HEK293 (cell line): ENCODE results near the gene FAM120A.

Experiments used
- CTCF ChIA-PET: fragments of 350-600 bp; formaldehyde crosslinking; extraction: SDS; loops from one replicate; lab custom pipeline; 2021; ENCODE audit warnings: antibody characterized with exemption; lab: Yijun Ruan, JAX
- POLR2A ChIA-PET: fragments of 300-600 bp; formaldehyde crosslinking; extraction: SDS; loops from one replicate; lab custom pipeline; 2020; ENCODE audit warnings: antibody characterized with exemption, inconsistent platforms; lab: Yijun Ruan, JAX
- H3K27ac ChIP-seq: fragments of 200-500 bp; sonication (Bioruptor generic); 2 replicates; pipeline ENCODE4 v1.5.1; 2014; ENCODE audit warnings: low read depth, low read length, control low read depth, inconsistent platforms; ENCODE audit errors: extremely low read depth
- H3K36me3 ChIP-seq, 2 experiments: fragments of 200-500 bp in 1 of 2; sonication (Bioruptor generic) in 1 of 2; 1 replicate in 1 of 2; 2 replicates in 1 of 2; pipeline ENCODE4 v1.5.1; 2014 to 2017; ENCODE audit warnings: inconsistent platforms in 2 of 2, low read length in 2 of 2; ENCODE audit not compliant: control insufficient read depth in 2 of 2, insufficient read depth in 1 of 2
- H3K4me1 ChIP-seq: fragments of 200-500 bp; sonication (Bioruptor generic); 2 replicates; pipeline ENCODE4 v1.5.1; 2014; ENCODE audit warnings: mild to moderate bottlenecking, low read length, inconsistent platforms; ENCODE audit not compliant: control insufficient read depth, insufficient read depth
- H3K4me3 ChIP-seq: 2 replicates; pipeline ENCODE4 v1.5.1; 2011; ENCODE audit warnings: low read depth, mild to moderate bottlenecking, control low read depth, low read length, moderate library complexity
- H3K9me3 ChIP-seq: fragments of 200-500 bp; sonication (Bioruptor generic); 2 replicates; pipeline ENCODE4 v1.5.1; 2014; ENCODE audit warnings: low read depth, low read length, inconsistent platforms; ENCODE audit not compliant: control insufficient read depth, insufficient read depth
- BCL11B ChIP-seq: fragments of 450-650 bp; formaldehyde crosslinking; IDR thresholded peaks from 2 replicates; pipeline ENCODE4 v1.5.1; 2016; ENCODE audit warnings: low read depth, missing biosample characterization, missing genetic modification characterization
- CTCF ChIP-seq: fragments of 450-650 bp; formaldehyde crosslinking; IDR thresholded peaks from 2 replicates; pipeline ENCODE4 v1.5.1; 2016; ENCODE audit warnings: missing biosample characterization, missing genetic modification characterization
- KLF17 ChIP-seq: fragments of 450-650 bp; formaldehyde crosslinking; IDR thresholded peaks from 2 replicates; pipeline ENCODE4 v1.5.1; 2016; ENCODE audit warnings: missing biosample characterization, missing genetic modification characterization
- PRDM6 ChIP-seq: fragments of 450-650 bp; formaldehyde crosslinking; IDR thresholded peaks from 2 replicates; pipeline ENCODE4 v1.5.1; 2017; ENCODE audit warnings: missing biosample characterization, missing genetic modification characterization
- SCRT1 ChIP-seq: fragments of 450-650 bp; formaldehyde crosslinking; IDR thresholded peaks from 2 replicates; pipeline ENCODE4 v1.5.1; 2016; ENCODE audit warnings: missing biosample characterization, missing genetic modification characterization, borderline replicate concordance
- ZBTB49 ChIP-seq: fragments of 450-650 bp; formaldehyde crosslinking; IDR thresholded peaks from 2 replicates; pipeline ENCODE4 v1.5.1; 2016; ENCODE audit warnings: missing biosample characterization, missing genetic modification characterization, low read depth
- ZBTB8A ChIP-seq: fragments of 450-650 bp; formaldehyde crosslinking; IDR thresholded peaks from 2 replicates; pipeline ENCODE4 v1.5.1; 2016; ENCODE audit warnings: missing biosample characterization, missing genetic modification characterization
- ZNF214 ChIP-seq: fragments of 450-650 bp; formaldehyde crosslinking; IDR thresholded peaks from 2 replicates; pipeline ENCODE4 v1.5.1; 2017; ENCODE audit warnings: missing biosample characterization, mild to moderate bottlenecking, missing genetic modification characterization, borderline replicate concordance
- ZNF221 ChIP-seq: fragments of 450-650 bp; formaldehyde crosslinking; IDR thresholded peaks from 2 replicates; pipeline ENCODE4 v1.5.1; 2017; ENCODE audit warnings: missing biosample characterization, missing genetic modification characterization, borderline replicate concordance
- ZNF391 ChIP-seq: fragments of 450-650 bp; formaldehyde crosslinking; IDR thresholded peaks from 2 replicates; pipeline ENCODE4 v1.5.1; 2016; ENCODE audit warnings: low read depth, missing biosample characterization, missing genetic modification characterization, borderline replicate concordance
- ZNF398 ChIP-seq: fragments of 450-650 bp; formaldehyde crosslinking; IDR thresholded peaks from 2 replicates; pipeline ENCODE4 v1.5.1; 2017; ENCODE audit warnings: missing biosample characterization, missing genetic modification characterization
- ZNF416 ChIP-seq: fragments of 450-650 bp; formaldehyde crosslinking; IDR thresholded peaks from 2 replicates; pipeline ENCODE4 v1.5.1; 2016; ENCODE audit warnings: missing biosample characterization, missing genetic modification characterization
- ZNF521 ChIP-seq: fragments of 450-650 bp; formaldehyde crosslinking; IDR thresholded peaks from 2 replicates; pipeline ENCODE4 v1.5.1; 2017; ENCODE audit warnings: missing biosample characterization, mild to moderate bottlenecking, missing genetic modification characterization
- ZNF544 ChIP-seq: fragments of 450-650 bp; formaldehyde crosslinking; IDR thresholded peaks from 2 replicates; pipeline ENCODE4 v1.5.0; 2017; ENCODE audit warnings: missing biosample characterization, missing genetic modification characterization
- ZNF580 ChIP-seq: fragments of 450-650 bp; formaldehyde crosslinking; IDR thresholded peaks from 2 replicates; pipeline ENCODE4 v1.5.1; 2016; ENCODE audit warnings: missing biosample characterization, missing genetic modification characterization
- ZNF596 ChIP-seq: fragments of 450-650 bp; IDR thresholded peaks from 2 replicates; pipeline ENCODE4 v1.5.0; 2018; ENCODE audit warnings: missing biosample characterization, mild to moderate bottlenecking, missing genetic modification characterization, moderate library complexity
- ZNF654 ChIP-seq: fragments of 450-650 bp; formaldehyde crosslinking; IDR thresholded peaks from 2 replicates; pipeline ENCODE4 v1.5.1; 2016; ENCODE audit warnings: low read depth, missing biosample characterization, missing genetic modification characterization
- ZNF704 ChIP-seq: fragments of 450-650 bp; formaldehyde crosslinking; IDR thresholded peaks from 2 replicates; pipeline ENCODE4 v1.5.1; 2016; ENCODE audit warnings: missing biosample characterization, missing genetic modification characterization
- ZNF792 ChIP-seq: fragments of 450-650 bp; formaldehyde crosslinking; IDR thresholded peaks from 2 replicates; pipeline ENCODE4 v1.5.1; 2016; ENCODE audit warnings: missing biosample characterization, missing genetic modification characterization
- ZSCAN5A ChIP-seq: fragments of 450-650 bp; formaldehyde crosslinking; IDR thresholded peaks from 2 replicates; pipeline ENCODE4 v1.5.1; 2016; ENCODE audit warnings: missing biosample characterization, missing genetic modification characterization

The FAM120A gene

GRCh38 chr9:93574091-93574899 lies 122.8 kb downstream of the FAM120A start:
- no peaks in the 10 kb centered on the region for H3K36me3 ChIP-seq
- peaks cover 4% of the 10 kb centered on the region; the same call in 1 of the 2 replicates for H3K4me1 ChIP-seq
- no peak overlapping the region for H3K27ac ChIP-seq
- CTCF ChIA-PET, result interaction anchor here (0.6 to 2.3 kb wide), 3 partner anchors 8 to 1847 kb away, joined by 3 to 14 read pairs (median 4); no protein-coding TSS in a partner anchor
- no peaks in the 10 kb centered on the region for H3K9me3 ChIP-seq
- no peak overlapping the region for H3K4me3 ChIP-seq
- TF ChIP-seq PRDM6 (tag by site-specific recombination), result no peak
- TF ChIP-seq ZNF221 (tag by site-specific recombination), result no peak
- no peak for TF ChIP-seq ZNF792 (tag by site-specific recombination)
- no peak for TF ChIP-seq ZBTB8A (tag by site-specific recombination)
- TF ChIP-seq ZNF391 (tag by site-specific recombination), result no peak
- no peak for TF ChIP-seq ZNF596
- no peak for TF ChIP-seq CTCF
- no peak for TF ChIP-seq ZNF544 (tag by site-specific recombination)
- no peak for TF ChIP-seq ZNF654 (tag by site-specific recombination)
- no peak for TF ChIP-seq ZNF416 (tag by site-specific recombination)
- TF ChIP-seq KLF17 (tag by site-specific recombination), result no peak
- TF ChIP-seq ZNF704 (tag by site-specific recombination), result no peak
- no peak for TF ChIP-seq ZNF214 (tag by site-specific recombination)
- TF ChIP-seq ZBTB49 (tag by site-specific recombination), result no peak
- no peak for TF ChIP-seq ZNF580
- no peak for TF ChIP-seq ZNF521
- no peak for TF ChIP-seq BCL11B
- TF ChIP-seq SCRT1 (tag by site-specific recombination), result no peak
- TF ChIP-seq ZNF398 (tag by site-specific recombination), result no peak
- no peak for TF ChIP-seq ZSCAN5A
- POLR2A ChIA-PET, result interaction anchor here (0.7 kb wide), 4 partner anchors 16 to 338 kb away, joined by 3 to 6 read pairs (median 5); no protein-coding TSS in a partner anchor
